ENCODE data around the gene LRRC49.
A peak's percentile ranks its signal among the peaks of the same experiment; 100 is the strongest.
"Not testable (repeated sequence)": the region's sequence is repeated elsewhere in the genome, so short reads cannot be mapped to it uniquely, and the experiment has no call there.

LRRC49 gene

DNA sequence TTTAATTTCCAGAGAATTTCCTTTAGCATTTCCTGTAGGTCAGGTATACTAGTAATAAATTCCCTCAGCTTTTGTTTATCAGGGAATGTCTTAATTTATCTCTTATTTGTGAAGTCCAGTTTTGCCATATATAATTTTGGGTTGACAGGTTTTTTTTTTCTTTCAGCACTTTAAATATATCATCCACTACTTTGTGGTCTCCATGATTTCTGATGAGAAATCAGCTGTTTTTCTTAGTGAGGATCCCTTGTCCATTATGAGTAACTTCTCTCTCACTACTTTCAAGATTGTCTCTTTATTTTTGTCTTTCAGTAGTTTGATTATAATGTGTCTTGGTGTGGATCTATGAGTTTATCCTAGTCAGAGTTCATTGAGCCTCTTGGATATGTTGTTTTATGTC, 105.7 kb downstream of the LRRC49 start:
- no peak for DNase-seq

DNA sequence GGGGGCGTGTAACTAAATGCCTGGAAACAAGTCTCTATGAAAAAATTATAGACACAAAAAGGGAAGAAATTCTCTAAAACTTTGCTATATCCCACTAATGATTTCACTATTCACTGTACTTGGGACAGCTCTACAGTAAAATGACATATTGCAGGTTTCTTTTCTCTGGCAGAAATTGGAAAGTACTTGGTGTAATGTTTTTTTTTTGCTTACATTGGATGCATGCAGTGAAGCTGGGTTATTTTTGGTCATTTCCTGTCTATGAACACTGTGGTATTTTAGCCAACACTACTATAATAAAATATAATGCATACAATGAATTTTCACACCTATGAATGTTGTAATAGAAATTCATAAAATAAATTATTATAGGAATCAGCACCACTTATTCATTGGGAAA, 109.7 kb downstream of the LRRC49 start:
- peak; percentile 29 for DNase-seq

DNA sequence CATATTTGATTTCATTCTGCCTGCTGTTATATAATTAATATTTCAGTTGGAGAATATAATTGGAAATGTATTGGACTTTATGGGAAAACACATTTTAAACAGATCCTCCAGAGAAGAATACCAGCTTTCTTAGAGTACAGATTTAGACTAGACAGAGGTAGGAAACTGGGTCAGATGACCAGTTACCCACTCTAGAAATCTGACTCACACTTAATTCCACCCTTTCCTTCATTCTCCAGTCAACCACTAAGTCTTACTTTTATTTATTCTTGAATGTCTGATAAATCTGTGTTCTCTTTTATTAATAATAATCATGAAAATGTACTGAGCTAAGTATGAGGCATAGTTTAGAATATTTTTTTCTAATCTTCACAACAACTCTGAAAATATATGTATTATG, 110.7 kb downstream of the LRRC49 start:
- DNase-seq, result peak; percentile 31

DNA sequence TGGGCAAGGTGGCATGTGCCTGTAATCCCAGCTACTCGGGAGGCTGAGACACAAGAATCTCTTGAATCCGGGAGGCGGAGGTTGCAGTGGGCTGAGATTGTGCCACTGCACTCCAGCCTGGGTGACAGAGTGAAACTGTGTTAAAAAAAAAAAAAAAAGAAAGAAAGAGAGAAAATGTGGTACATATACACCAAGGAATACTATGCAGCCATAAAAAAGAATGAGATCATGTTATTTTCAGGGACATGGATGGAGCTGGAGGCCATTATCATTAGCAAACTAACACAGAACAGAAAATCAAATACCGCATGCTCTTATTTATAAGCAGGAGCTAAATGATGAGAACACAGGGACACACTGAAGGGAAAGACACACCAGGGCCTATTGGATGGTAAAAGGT, 111.9 kb downstream of the LRRC49 start:
- not testable (repeated sequence) for DNase-seq

DNA sequence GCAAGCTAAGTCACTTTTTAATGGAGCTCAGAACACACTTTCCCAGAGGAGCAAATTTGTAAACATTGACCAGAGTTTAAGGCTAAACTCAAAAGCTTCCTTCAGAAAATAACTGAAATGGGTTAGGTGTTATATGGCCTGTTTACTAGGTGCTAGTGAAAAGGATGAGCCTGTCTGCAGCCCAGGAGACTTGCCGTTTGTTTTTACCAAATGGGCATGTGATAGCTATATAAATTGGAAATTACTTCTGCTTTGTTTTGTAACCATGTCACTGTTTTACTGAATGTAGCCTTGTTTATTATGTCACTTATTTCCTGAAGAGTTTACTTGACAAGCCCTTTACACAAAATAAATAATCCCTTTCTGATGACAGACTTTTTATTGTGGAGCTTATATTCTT, 113.3 kb downstream of the LRRC49 start:
- no peak for DNase-seq

DNA sequence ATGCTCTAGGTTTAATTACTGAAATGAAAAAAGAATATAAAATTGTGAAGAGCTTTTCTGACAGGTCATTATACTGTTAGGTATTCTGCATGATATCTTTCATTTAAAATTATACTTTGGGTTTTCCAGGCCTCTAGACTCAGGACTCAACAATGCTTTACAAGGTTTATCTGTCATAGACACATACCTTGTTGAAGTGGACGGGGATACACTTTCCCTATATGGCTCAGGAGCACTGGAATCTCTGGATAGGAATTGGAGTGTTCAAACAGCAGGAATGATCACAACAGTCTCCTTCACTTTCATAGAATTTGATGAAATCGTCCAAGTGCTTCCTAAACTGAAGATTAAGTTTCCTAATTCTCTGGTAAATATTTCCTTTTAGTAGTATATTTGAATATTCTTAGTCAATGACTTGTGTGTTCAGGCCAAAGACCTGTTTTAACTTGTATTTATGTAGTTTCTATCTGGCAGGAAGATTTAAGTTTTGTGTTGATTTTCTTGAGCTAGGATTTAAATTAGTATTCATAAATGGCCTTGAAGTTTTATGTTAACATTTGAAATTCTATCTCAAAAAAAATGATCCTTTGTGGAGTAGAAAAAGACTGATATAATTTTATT, 115.7 kb downstream of the LRRC49 start:
- no peak for DNase-seq

DNA sequence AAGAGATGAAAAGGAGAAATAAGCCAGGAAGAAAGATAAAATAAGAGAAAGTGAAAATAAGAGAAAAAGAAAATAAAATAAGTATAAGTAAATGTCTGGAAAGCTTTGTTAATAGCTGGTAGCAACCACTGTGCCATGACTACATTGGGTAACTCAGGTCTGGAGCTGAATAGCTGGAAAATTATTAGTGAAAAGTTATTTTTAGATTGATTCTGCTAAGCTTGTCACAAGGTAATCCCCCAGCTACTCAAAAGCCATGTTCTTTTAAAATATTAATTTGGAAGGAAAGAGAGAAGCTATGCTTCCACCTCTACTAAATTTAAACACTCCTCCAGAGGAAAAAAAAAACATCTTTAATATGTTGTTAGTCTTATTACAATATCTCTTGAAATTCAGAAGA, 117.8 kb downstream of the LRRC49 start:
- DNase-seq, result no peak

DNA sequence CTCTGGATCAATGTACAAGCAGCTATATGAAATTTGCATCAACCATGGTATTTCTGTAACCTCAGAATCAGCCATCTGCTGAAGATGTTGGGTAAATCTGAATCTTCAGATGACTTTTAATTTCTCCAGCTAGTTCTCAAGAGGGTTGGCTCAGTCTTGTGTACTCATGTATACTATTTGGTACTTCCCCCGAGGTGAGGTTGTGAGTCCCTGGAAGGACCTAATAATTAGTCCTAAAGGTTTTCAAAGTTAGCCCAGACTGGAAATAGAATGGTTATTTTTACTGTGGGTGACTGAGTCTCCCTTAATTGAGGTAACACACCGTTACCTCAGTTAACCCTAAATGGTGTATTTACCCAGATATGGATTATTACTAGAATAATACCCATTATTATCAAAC, 118.4 kb downstream of the LRRC49 start:
- no peak for DNase-seq

DNA sequence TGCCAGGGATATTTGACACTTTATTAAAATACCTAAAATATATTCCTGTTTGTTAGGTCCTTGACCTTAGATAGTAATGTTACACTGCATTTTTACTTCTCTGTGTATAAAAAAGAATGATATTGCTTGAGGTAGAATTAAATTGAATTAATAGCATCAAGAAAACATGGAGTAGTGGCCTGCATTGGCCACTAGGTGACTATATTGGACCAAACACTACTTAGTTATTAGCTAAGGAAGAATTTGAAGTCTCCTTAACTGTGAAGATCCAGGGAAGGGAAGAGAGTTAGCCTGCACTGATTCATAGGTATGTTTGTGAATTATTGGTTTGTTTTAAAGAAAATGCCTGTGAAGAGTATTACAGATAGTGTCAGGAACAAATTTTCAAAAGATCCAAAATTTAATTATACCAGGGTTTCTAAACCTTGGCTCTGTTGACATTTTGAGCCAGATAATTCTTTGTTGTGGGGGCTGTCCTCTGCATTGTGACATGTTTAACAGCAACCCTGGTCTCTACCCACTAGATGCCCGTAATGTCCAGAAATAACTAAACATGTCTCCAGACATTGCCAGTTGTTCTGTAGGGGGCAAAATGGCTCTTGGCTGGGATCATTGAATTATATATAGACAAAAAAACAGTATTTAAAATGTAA, 119.0 kb downstream of the LRRC49 start:
- DNase-seq, result peak; percentile 64

DNA sequence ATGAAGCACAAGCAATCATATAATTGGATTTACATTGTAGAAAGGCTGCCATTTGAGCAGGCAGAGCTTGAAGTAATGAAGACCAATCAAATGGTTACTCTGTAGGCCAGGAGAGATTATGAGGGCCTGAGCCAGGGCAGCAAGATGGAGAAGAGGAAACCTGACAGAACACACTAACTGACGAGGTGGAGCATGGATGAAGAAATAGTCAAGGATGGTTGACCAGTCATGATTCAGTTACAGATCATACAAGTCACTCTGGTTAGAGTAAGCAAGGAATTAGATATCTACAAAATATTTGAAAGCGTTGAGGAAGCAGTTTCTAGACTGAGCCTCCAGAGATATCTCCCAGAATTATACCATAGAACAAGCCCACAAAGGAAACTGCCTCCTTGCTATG, 120.8 kb downstream of the LRRC49 start:
- DNase-seq, result no peak

DNA sequence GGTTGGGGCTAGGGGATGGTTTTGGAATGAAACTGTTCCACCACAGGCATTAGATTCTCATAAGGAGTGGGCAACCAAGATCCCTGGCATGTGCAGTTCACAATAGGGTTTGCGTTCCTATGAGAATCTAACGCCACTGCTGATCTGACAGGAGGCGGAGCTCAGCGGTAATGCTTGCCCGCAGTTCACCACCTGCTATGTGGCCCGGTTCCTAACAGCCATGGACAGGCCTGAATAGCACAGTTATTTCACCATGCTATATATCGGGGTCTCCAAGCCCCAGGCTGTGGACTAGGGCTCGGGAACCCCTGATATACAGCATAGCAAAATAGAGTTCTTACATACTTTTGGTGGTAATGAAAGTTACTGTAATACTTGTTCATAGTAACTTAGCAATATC, 122.7 kb downstream of the LRRC49 start:
- no peak for DNase-seq

DNA sequence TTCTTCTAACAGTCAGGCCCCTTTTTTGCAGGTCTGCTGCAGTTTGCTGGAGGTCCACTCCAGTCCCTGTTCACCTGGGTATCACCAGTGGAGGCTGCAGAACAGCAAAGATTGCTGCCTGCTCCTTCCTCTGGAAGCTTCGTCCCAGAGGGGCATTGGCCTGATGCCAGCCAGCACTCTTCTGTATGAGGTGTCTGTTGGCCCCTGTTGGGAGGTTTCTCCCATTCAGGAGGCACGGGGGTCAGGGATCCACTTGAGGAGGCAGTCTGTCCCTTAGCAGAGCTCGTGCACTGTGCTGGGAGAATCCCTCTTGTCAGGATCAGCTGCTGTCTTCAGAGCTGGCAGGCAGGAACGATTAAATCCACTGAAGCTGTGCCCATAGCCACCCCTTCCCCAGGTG, 138.6 kb downstream of the LRRC49 start:
- DNase-seq, result not testable (repeated sequence)

DNA sequence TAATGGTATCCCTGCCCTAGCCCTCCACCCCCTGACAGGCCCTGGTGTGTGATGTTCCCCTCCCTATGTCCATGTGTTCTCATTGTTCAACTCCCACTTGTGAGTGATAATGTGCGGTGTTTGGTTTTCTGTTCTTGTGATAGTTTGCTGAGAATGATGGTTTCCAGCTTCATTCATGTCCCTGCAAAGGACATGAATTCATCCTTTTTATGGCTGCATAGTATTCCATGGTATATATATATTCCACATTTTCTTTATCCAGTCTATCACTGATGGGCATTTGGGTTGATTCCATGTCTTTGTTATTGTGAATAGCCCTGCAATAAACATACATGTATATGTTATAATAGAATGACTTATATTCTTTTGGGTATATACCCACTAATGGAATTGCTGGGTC, 142.9 kb downstream of the LRRC49 start:
- DNase-seq, result not testable (repeated sequence)

DNA sequence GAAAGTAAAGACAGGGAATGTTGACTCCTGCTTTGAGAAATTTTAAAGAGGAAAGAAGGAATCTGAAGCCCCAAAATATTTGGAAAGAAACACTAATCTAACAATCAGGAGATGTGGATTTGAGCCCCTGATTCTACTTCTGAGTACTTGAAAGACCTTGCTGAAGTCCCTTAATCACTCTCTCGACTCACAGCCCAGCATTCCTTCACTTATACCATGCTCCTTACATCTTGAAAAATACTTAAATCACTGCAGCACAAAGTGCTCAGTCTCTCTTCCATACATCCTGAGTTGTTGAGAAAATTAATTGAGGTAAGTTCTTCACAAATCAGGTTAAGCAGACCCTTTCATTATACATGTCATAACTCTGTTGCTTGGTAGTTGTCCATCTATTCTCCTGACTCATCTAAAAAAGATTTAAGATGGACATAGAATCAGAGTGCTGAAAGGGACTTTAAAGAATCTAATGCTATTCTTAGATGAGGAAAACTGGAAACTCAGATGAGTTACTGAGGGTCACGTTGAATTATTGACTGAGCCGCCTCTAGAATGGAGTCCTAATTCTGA, 149.8 kb downstream of the LRRC49 start:
- no peak for DNase-seq

DNA sequence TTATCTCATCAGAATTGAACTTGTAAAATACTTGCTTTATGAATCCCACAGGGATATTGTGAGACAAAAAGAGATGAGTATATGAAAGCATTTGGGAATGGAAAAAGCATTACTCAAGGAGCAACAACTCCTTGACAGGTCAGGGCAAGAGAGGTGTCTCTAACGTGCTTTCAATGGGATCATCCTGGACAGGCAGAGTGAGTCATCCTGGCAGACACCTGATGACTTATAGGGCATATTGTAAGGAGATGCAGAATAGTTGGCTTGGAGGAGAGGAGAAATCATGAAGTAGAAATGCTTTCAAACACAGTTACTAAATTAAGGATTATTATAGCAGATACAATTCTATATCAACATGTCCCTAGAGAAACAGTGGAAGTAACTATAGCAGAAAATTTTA, 150.7 kb downstream of the LRRC49 start:
- DNase-seq, result no peak

DNA sequence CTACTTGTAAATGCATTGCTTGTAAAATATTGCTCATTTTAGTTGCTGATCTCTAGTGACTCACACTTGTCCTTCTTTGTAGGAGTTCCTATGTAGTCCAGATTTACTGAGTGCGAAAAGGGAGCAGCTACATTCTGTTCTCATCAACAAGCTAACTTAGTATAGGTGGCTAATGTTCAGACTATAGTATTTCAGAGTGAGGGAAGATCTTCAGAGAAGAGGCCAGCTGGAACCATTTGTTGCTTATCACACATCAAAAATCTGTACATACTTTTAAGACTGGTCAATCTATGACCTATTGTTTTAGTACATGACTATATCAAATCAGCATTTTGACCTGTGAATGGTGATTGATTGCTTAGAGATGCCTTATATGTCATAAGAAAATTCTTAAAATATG, 151.4 kb downstream of the LRRC49 start:
- peak; percentile 42 for DNase-seq

DNA sequence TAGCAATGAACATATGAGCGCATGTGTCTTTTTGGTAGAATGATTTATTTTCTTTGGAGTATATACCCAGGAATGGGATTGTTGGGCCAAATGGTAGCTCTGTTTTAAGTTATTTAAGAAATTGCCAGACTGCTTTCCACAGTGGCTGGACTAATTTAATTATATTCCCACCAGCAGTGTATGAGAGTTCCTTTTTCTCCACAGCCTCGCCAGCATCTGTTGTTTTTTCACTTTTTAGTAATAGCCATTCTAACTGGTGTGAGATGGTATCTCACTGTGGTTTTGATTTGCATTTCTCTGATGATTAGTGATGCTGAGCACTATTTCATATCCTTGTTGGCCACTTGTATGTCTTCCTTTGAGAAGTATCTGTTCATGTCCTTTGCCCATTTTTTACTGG, 153.5 kb downstream of the LRRC49 start:
- DNase-seq, result peak; percentile 38

DNA sequence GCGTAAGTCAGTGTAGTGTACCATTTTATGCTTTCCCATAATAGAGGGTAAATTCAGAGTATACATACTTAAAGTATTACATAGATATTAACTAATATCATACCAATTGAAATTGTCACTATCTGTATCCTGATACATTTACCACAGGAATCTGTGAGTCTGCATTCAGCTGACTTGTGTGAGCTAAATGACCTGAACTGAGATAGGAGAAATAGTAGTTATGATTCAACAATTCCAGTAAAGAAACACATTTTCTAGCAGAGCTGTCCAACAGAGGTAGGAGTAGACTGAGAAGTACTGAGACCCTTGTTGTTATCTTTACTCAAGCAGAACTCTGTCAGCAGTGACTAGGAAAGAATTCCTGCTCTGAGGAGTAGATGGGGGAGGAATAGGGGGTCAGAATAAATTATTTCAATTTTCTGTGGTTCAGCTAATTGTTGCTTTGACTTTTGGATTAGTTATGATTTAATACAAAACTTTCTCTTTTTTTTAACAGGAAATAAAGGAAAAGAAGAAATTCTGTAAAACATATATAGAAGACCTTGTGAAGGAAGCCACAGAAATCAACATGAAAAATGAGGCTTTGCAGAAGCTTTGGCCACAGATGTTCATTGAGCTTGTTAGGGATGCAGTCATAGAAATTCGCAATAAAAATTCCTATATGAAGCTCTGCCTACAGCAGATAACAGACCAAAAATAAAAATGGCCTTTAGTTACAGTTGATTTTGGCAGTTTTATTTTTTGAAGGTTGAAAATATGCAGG, 156.5 kb downstream of the LRRC49 start:
- peak; percentile 96 for DNase-seq

DNA sequence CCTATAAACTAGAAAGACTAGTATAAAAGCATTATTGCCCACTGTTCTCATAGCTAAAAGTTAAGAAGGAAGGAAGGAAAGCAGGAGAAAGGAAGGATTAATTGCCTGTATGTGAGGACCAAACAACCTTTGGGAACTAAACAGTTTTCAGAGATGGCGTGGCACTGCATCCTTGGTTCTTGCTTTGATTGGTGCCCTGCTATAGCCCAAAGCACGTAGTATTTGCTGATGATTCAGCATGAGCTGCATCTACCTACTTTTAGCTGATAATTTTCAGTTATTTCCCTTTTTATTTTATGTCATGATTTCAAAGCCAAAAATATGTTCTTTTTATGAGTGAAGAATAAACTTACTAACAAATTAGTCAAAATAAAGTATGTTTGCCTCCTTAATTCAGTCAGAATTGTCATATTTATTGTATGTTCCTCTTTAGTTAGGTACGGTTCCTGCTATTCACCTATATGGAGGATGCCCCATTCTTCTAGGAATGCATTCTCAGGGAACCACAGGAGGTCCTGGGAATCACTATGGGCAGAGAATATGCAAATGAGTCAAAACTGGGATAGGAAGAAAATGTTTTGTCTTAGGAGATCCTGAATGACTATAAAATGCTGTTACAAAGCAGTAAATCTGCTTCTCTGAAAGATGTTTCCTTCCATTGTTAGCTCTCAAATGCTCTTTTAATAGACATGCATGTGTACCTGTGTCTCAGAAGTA, 157.2 kb downstream of the LRRC49 start:
- DNase-seq, result peak; percentile 28

DNA sequence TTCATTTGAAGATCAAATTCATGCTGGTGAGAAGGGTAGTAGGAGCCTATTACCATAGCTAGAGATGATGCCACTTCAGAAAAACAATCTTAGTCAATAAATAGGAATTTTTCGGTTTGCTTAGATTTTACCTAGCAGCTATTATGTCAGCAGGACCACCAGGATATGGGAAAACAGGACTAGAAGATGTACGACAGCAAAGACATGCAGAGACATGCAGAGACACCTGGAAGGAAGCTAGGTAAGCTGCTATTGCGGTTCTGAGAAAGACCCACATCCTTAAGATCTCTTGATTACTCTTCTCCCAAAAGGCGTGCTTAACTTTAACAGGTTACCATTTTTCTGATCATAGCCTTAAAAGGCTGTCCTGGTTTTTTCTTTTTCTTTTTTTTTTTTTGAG, 157.8 kb downstream of the LRRC49 start:
- no peak for DNase-seq

DNA sequence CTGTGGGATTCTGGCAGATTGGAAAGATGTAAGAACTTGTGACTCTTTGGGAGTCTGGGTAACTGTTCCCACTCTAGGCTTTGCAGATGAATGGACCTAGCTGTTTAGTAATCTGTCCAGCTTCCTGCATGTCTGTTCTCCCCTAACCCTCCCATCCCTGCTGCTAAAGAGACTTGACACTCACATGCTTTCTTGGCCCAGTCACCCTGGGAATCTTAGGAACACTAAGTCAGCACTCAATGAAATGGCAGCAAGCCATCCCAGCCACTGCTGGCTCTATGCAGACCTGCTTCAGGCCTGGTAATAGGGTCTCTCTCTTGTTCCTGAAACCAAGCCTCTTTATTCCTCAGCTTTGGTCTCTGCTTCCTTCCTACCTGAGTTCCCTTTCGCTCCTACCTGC, 158.9 kb downstream of the LRRC49 start:
- DNase-seq, result peak; percentile 88

DNA sequence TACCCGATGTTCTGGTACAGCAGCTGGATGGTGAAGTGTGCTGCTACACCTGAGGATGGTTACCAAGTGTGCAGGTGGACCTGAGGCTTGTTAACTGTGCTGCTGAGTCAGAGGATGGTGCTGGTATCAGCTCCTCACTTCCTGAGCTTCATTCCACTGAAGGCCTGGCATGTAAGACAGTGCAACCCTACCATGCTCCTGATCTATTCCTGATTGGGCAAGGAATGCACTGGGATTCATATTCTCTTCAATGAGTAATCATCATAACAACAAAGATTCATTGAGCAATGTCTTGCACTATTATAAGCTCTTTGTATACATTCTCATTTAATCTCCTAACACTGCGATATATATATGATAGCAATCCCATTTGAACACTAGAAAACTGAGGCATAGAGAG, 159.7 kb downstream of the LRRC49 start:
- DNase-seq, result peak; percentile 84

All from fibroblast of skin of scalp (primary cell).